ENCODE measurements around the gene NUP210.
A peak's percentile ranks its signal among the peaks of the same experiment; 100 is the strongest.

The NUP210 gene

GRCh38 chr3:13420045-13420830 is at the start of gene NUP210:
NUP210 (minus strand) TSS chr3:13420322; CDS start chr3:13420226, 96 bp downstream.
- Mint-ChIP-seq H3K36me3 (peaks cover 7% of the 10 kb centered on the region), H3K27ac (peak within 1 kb of the TSS; percentile 97), H3K4me1 (peaks cover 52% of the 10 kb centered on the region), H3K27me3 (no peaks in the 10 kb centered on the region), H3K9me3 (no peaks in the 10 kb centered on the region), H3K4me3 (peak within 1 kb of the TSS; percentile 96)
- ATAC-seq, result peak; percentile 78

- Mint-ChIP-seq H3K36me3 (no peaks in the 10 kb centered on the region), H3K9me3 (no peaks in the 10 kb centered on the region), H3K27me3 (peaks cover 46% of the 10 kb centered on the region), H3K4me1 (peaks cover 11% of the 10 kb centered on the region), H3K27ac (no peak overlapping the region), H3K4me3 (no peak overlapping the region)
- no peak for ATAC-seq
These were observed 46.7 kb upstream of the NUP210 start for GRCh38 chr3:13466781-13467180.

GRCh38 chr3:13465236-13465873 is 45.2 kb upstream of the NUP210 start:
- Mint-ChIP-seq H3K4me1 (peaks cover 12% of the 10 kb centered on the region), H3K27ac (no peak overlapping the region), H3K27me3 (peaks cover 53% of the 10 kb centered on the region), H3K9me3 (no peaks in the 10 kb centered on the region), H3K4me3 (no peak overlapping the region), H3K36me3 (no peaks in the 10 kb centered on the region)
- ATAC-seq, result no peak

- Mint-ChIP-seq H3K4me3 (no peak overlapping the region), H3K27ac (no peak overlapping the region), H3K4me1 (peaks cover 10% of the 10 kb centered on the region), H3K36me3 (no peaks in the 10 kb centered on the region), H3K9me3 (no peaks in the 10 kb centered on the region), H3K27me3 (peaks cover 53% of the 10 kb centered on the region)
- ATAC-seq, result no peak
These were observed 43.7 kb upstream of the NUP210 start for GRCh38 chr3:13463618-13464400.

GRCh38 chr3:13462822-13463221 is 42.7 kb upstream of the NUP210 start:
- H3K27me3 Mint-ChIP-seq, result peaks cover 48% of the 10 kb centered on the region

GRCh38 chr3:13462125-13462629 is 42.1 kb upstream of the NUP210 start:
- Mint-ChIP-seq H3K4me1 (peaks cover 7% of the 10 kb centered on the region), H3K9me3 (no peaks in the 10 kb centered on the region), H3K4me3 (no peak overlapping the region), H3K36me3 (no peaks in the 10 kb centered on the region), H3K27me3 (peaks cover 42% of the 10 kb centered on the region), H3K27ac (no peak overlapping the region)
- ATAC-seq, result no peak

More at GRCh38 chr3:13462822-13463221, 42.7 kb upstream of the NUP210 start:
- Mint-ChIP-seq H3K4me1 (peaks cover 7% of the 10 kb centered on the region), H3K27ac (no peak overlapping the region), H3K9me3 (no peaks in the 10 kb centered on the region), H3K4me3 (no peak overlapping the region), H3K36me3 (no peaks in the 10 kb centered on the region)
- ATAC-seq, result no peak

- no peak overlapping the region for H3K4me3 Mint-ChIP-seq
- no peak overlapping the region for H3K27ac Mint-ChIP-seq
- ATAC-seq, result peak; percentile 88
- peaks cover 40% of the 10 kb centered on the region for H3K27me3 Mint-ChIP-seq
- no peaks in the 10 kb centered on the region for H3K9me3 Mint-ChIP-seq
- H3K4me1 Mint-ChIP-seq, result peaks cover 7% of the 10 kb centered on the region
- H3K36me3 Mint-ChIP-seq, result no peaks in the 10 kb centered on the region
These were observed 41.3 kb upstream of the NUP210 start for GRCh38 chr3:13461169-13462124.

GRCh38 chr3:13460341-13460736 is 40.2 kb upstream of the NUP210 start:
- ATAC-seq, result no peak
- no peak overlapping the region for H3K27ac Mint-ChIP-seq
- H3K4me3 Mint-ChIP-seq, result no peak overlapping the region
- peaks cover 7% of the 10 kb centered on the region for H3K4me1 Mint-ChIP-seq
- peaks cover 29% of the 10 kb centered on the region for H3K27me3 Mint-ChIP-seq
- no peaks in the 10 kb centered on the region for H3K36me3 Mint-ChIP-seq
- H3K9me3 Mint-ChIP-seq, result no peaks in the 10 kb centered on the region

GRCh38 chr3:13459605-13460340 is 39.7 kb upstream of the NUP210 start:
- ATAC-seq, result no peak
- H3K9me3 Mint-ChIP-seq, result no peaks in the 10 kb centered on the region
- H3K4me1 Mint-ChIP-seq, result peaks cover 7% of the 10 kb centered on the region
- no peak overlapping the region for H3K4me3 Mint-ChIP-seq
- H3K27me3 Mint-ChIP-seq, result peaks cover 23% of the 10 kb centered on the region
- H3K36me3 Mint-ChIP-seq, result no peaks in the 10 kb centered on the region
- H3K27ac Mint-ChIP-seq, result no peak overlapping the region

GRCh38 chr3:13457593-13457992 is 37.5 kb upstream of the NUP210 start:
- no peaks in the 10 kb centered on the region for H3K36me3 Mint-ChIP-seq
- H3K27ac Mint-ChIP-seq, result no peak overlapping the region
- no peaks in the 10 kb centered on the region for H3K9me3 Mint-ChIP-seq
- peaks cover 14% of the 10 kb centered on the region for H3K27me3 Mint-ChIP-seq
- H3K4me1 Mint-ChIP-seq, result peaks cover 10% of the 10 kb centered on the region
- ATAC-seq, result no peak
- no peak overlapping the region for H3K4me3 Mint-ChIP-seq

GRCh38 chr3:13455644-13456043 is 35.5 kb upstream of the NUP210 start:
- Mint-ChIP-seq H3K27me3 (no peaks in the 10 kb centered on the region), H3K27ac (no peak overlapping the region), H3K4me1 (peaks cover 11% of the 10 kb centered on the region), H3K4me3 (no peak overlapping the region), H3K36me3 (no peaks in the 10 kb centered on the region), H3K9me3 (no peaks in the 10 kb centered on the region)
- no peak for ATAC-seq

- Mint-ChIP-seq H3K4me3 (peak overlapping the region; percentile 85), H3K9me3 (no peaks in the 10 kb centered on the region), H3K27ac (peak overlapping the region; percentile 87), H3K36me3 (no peaks in the 10 kb centered on the region), H3K27me3 (no peaks in the 10 kb centered on the region), H3K4me1 (peaks cover 11% of the 10 kb centered on the region)
- peak; percentile 46 for ATAC-seq
These were observed 32.6 kb upstream of the NUP210 start for GRCh38 chr3:13452490-13453335.

- peak overlapping the region; percentile 85 for H3K4me3 Mint-ChIP-seq
- no peaks in the 10 kb centered on the region for H3K9me3 Mint-ChIP-seq
- H3K4me1 Mint-ChIP-seq, result peaks cover 11% of the 10 kb centered on the region
- no peak for ATAC-seq
- H3K27ac Mint-ChIP-seq, result peak overlapping the region; percentile 87
- H3K36me3 Mint-ChIP-seq, result no peaks in the 10 kb centered on the region
- H3K27me3 Mint-ChIP-seq, result no peaks in the 10 kb centered on the region
These were observed 31.2 kb upstream of the NUP210 start for GRCh38 chr3:13451301-13451673.
